GM19099 (cell line): ENCODE measurements around the gene C2orf15.
A peak's percentile ranks its signal among the peaks of the same experiment; 100 is the strongest.

Source experiments
- POLR2A ChIP-seq: IDR thresholded peaks from 3 replicates; pipeline ENCODE4 v1.6.1; 2011; ENCODE audit warnings: low read depth; ENCODE audit not compliant: insufficient read length; ENCODE audit errors: extremely low read depth

C2orf15 gene, protein sequence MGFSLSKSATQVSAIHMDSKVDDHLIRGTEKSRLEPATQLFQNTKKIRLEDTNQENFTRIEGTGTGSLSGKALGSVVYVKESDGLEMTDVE

GRCh38 chr2:99141110-99142108 lies at the start of gene C2orf15:
Gene C2orf15 (plus strand): TSS chr2:99141707. CDS start chr2:99150559, 8,852 bp downstream.
- peak; percentile 84 for TF ChIP-seq POLR2A

DNA sequence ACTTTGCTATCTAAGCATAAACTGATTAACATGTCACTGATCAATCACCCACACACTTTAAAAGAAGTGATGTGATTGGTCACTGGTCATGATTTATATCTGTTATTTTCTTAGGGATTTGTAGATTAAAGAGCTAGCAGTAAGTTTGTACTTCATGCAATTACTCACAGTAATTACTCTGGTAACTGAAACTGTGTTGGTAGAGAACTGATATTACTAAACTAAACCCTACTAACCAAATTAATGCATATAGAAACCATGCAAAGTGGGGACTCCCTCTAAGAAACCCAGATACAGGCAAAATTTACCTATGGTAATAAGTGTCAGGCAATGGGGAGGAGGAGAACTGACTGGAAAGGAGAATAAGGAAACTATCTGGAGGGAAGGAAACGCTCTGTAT lies 44.8 kb upstream of the C2orf15 start:
- no peak for TF ChIP-seq POLR2A

GRCh38 chr2:99101697-99102096 lies 39.8 kb upstream of the C2orf15 start:
- no peak for TF ChIP-seq POLR2A

DNA sequence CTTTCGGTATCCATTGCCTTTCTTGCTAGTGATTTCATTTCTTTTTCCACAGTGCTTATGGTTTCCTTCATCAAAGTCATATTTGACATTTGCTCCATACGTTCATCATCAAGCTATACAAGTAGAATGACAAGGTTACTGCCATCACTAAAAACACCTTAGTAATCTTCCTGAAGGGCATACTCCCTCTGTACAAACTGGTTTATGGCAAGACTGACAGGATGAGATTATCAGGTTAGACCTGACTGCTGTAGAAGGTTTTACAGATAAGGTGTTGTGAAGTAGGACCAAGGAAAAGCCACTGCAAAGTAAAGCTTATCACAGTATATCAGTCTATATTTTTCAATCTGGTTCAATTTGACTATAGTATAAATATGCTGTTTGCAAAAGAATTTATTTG lies 37.5 kb upstream of the C2orf15 start:
- TF ChIP-seq POLR2A: no peak

- no peak for TF ChIP-seq POLR2A
Measured at GRCh38 chr2:99106913-99107312, 34.6 kb upstream of the C2orf15 start.

- no peak for TF ChIP-seq POLR2A
Measured at GRCh38 chr2:99111236-99111635, 30.3 kb upstream of the C2orf15 start.

DNA sequence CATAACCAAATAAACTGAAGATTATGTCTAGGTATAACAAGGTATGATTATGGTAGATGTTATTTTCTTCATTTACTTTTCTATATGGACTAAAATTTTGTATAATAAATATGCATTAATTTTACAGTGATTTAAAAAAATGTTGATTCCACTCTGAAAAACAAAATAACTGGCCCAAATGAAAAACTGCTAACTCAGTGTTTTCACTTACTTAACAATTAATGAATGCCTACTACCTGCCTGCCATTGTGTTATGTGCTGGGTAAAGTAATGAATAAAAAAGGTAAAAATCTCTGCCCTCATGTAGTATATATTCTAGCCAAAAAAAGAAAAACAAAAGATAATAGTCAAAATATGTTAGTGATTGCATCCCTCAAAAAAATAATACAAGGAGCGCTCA lies 29.6 kb upstream of the C2orf15 start:
- no peak for TF ChIP-seq POLR2A

GRCh38 chr2:99112617-99113016 lies 28.9 kb upstream of the C2orf15 start:
- no peak for TF ChIP-seq POLR2A

- no peak for TF ChIP-seq POLR2A
Measured at GRCh38 chr2:99127981-99128380, 13.5 kb upstream of the C2orf15 start.

DNA sequence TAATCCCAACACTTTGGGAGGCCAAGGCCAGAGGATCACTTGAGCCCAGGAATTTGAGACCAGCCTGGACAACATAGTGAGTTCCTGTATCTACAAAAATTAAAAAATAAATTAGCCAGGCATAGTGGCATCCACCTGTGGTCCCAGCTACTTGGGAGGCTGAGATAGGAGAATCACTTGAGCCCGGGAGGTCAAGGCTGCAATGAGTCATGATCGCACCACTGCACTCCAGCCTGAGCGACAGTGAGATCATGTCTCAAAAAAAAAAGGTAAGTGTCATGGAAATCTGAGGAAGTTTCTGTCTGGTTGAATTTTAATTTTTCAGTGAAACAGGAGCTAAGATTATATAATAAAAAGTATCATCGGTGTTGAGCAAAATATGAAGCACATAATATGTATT lies 2.5 kb upstream of the C2orf15 start:
- TF ChIP-seq POLR2A: no peak

GRCh38 chr2:99140056-99140859 lies 1.2 kb upstream of the C2orf15 start:
- TF ChIP-seq POLR2A: no peak

DNA sequence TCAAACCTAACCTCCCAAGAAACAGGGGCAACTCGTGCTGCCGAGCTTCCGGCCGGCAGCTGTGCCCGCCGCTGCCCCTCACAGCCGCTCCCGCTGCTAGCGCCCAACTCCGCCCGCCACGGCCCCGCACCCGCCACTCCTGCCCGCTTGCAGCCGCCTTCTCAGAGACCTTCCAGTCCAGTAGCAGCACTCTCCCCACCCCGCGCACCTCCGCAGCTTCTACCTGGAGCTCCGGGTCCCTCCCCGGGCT lies 722 bp upstream of the C2orf15 start:
- no peak for TF ChIP-seq POLR2A

DNA sequence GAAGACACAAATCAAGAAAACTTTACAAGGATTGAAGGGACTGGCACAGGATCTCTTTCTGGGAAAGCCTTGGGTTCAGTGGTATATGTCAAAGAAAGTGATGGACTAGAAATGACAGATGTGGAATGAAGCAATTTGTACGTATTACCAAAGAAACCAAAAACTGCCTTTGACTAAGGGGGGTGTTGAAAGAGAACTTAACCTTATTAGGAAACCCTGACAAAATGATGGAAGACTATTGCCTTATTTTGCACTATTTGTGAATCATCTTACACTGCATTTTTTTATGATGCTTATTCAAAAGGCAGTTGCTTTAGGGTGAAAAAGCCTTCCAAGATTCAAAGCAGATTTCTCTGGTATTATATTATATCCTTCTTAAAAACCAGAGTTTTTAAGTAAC lies 9.2 kb downstream of the C2orf15 start:
- TF ChIP-seq POLR2A: no peak

GRCh38 chr2:99152199-99152895 lies 10.8 kb downstream of the C2orf15 start:
- TF ChIP-seq POLR2A: no peak
